ENCODE data around the gene AK4.
"Not testable (repeated sequence)": the region's sequence is repeated elsewhere in the genome, so short reads cannot be mapped to it uniquely, and the experiment has no call there.

AK4 gene

GRCh38 chr1:65148178-65148547, at the start of gene AK4:
Gene AK4 (plus strand): TSS chr1:65148203. CDS start chr1:65148408, 205 bp downstream.
- Histone ChIP-seq H3K27ac (peak within 1 kb of the TSS in 19 of 21 experiments; percentile 14 to 93 (median 77)), H3K4me3 (peak within 1 kb of the TSS; percentile 53 to 82 (median 74))

GRCh38 chr1:65103807-65104206, 44.2 kb upstream of the AK4 start:
- no peak overlapping the region for H3K27ac ChIP-seq
- H3K4me3 ChIP-seq: no peak overlapping the region

- H3K27ac ChIP-seq: no peak overlapping the region
- no peak overlapping the region for H3K4me3 ChIP-seq
Measured at GRCh38 chr1:65104854-65105534, 43.0 kb upstream of the AK4 start.

GRCh38 chr1:65105596-65105995, 42.4 kb upstream of the AK4 start:
- H3K27ac ChIP-seq: no peak overlapping the region

GRCh38 chr1:65108025-65108642, 39.9 kb upstream of the AK4 start:
- no peak overlapping the region for H3K4me3 ChIP-seq
- H3K27ac ChIP-seq: no peak overlapping the region

More at GRCh38 chr1:65105596-65105995, 42.4 kb upstream of the AK4 start:
- H3K4me3 ChIP-seq: no peak overlapping the region

- Histone ChIP-seq H3K27ac (no peak overlapping the region), H3K4me3 (no peak overlapping the region)
Measured at GRCh38 chr1:65109487-65109886, 38.5 kb upstream of the AK4 start.

- no peak overlapping the region for H3K4me3 ChIP-seq
- no peak overlapping the region for H3K27ac ChIP-seq
Measured at GRCh38 chr1:65112811-65113210, 35.2 kb upstream of the AK4 start.

- Histone ChIP-seq H3K27ac (no peak overlapping the region), H3K4me3 (no peak overlapping the region)
Measured at GRCh38 chr1:65113298-65113697, 34.7 kb upstream of the AK4 start.

GRCh38 chr1:65114322-65114721, 33.7 kb upstream of the AK4 start:
- Histone ChIP-seq H3K27ac (peak overlapping the region in 4 of 21 experiments; percentile 8 to 57 (median 28)), H3K4me3 (no peak overlapping the region)

- Histone ChIP-seq H3K27ac (no peak overlapping the region), H3K4me3 (no peak overlapping the region)
Measured at GRCh38 chr1:65119951-65120350, 28.1 kb upstream of the AK4 start.

GRCh38 chr1:65129104-65129503, 18.9 kb upstream of the AK4 start:
- H3K27ac ChIP-seq, H3K4me3 ChIP-seq: not testable (repeated sequence)

- no peak overlapping the region for H3K4me3 ChIP-seq
- no peak overlapping the region for H3K27ac ChIP-seq
Measured at GRCh38 chr1:65138524-65138923, 9.5 kb upstream of the AK4 start.

GRCh38 chr1:65139793-65140192, 8.2 kb upstream of the AK4 start:
- not testable (repeated sequence) for H3K4me3 ChIP-seq, H3K27ac ChIP-seq

GRCh38 chr1:65141394-65141793, 6.6 kb upstream of the AK4 start:
- Histone ChIP-seq H3K27ac (peak overlapping the region in 1 of 21 experiments; percentile 19), H3K4me3 (no peak overlapping the region)

GRCh38 chr1:65141918-65142317, 6.1 kb upstream of the AK4 start:
- H3K27ac ChIP-seq: peak overlapping the region in 1 of 21 experiments; percentile 19

GRCh38 chr1:65143112-65143658, 4.8 kb upstream of the AK4 start:
- not testable (repeated sequence) for H3K27ac ChIP-seq, H3K4me3 ChIP-seq

More at GRCh38 chr1:65141918-65142317, 6.1 kb upstream of the AK4 start:
- H3K4me3 ChIP-seq: no peak overlapping the region

GRCh38 chr1:65146908-65147423, 1.0 kb upstream of the AK4 start:
- H3K27ac ChIP-seq: peak overlapping the region in 10 of 21 experiments; percentile 74 to 93 (median 84)

GRCh38 chr1:65147424-65148177, 402 bp upstream of the AK4 start:
- peak overlapping the region; percentile 53 to 82 (median 74) for H3K4me3 ChIP-seq
- H3K27ac ChIP-seq: peak overlapping the region in 17 of 21 experiments; percentile 7 to 93 (median 79)

More at GRCh38 chr1:65146908-65147423, 1.0 kb upstream of the AK4 start:
- peak overlapping the region; percentile 53 to 82 (median 74) for H3K4me3 ChIP-seq

- Histone ChIP-seq H3K27ac (peak overlapping the region in 19 of 21 experiments; percentile 14 to 93 (median 77)), H3K4me3 (peak overlapping the region; percentile 53 to 82 (median 74))
Measured at GRCh38 chr1:65148548-65149350, 746 bp downstream of the AK4 start.

Measured in skin epidermis (tissue), 12 donors.